T-helper 1 cell treated with Interleukin-12 subunit alpha and Interleukin-12 subunit beta and Interleukin-4 antibody, amounts not matched to agents 30 ng/mL and 1 ng/mL, for 36 hours (primary cell): ENCODE results near the gene TENM4. TPM values are rescaled to one million over a fixed set of nuclear protein-coding genes. Genes with fewer than 3 reads are reported as not detected.

Source experiments
- intact Hi-C: fragments of 100-400 bp; cut with micrococcal nuclease; formaldehyde crosslinking; loops from one replicate; pipeline ENCODE4 v1.15.1; 2024
- total RNA-seq: library from RNA; stranded (reverse); gene quantifications from 2 replicates; pipeline ENCODE4 v1.2.3, GENCODE V29; 2022

TENM4 gene
- total RNA-seq, 1 donor from 2014 or later: not detected

GRCh38 chr11:79304599-79305212 is 136.1 kb downstream of the TENM4 start:
- intact Hi-C loops: no loop called here

DNA sequence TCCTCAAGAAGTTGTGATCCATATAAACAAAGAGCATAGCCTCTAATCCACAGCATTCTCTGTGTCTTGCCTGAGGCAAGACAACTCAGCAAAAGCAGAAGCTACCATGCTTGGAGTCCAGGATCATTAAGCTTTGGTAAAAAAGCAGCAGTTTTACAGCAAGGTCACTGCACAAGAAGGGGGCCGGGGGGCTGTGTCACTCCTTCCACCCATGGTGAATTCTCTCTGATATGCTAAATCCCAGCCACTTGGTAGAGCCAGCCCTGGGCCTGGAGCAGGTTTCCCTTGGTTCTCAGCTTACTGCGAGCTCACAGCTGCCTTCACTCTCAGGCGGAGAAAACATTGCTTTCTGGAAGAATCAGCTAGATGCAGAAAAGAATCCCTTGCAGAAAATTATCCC is 144.7 kb downstream of the TENM4 start:
- intact Hi-C loops: no loop called here

DNA sequence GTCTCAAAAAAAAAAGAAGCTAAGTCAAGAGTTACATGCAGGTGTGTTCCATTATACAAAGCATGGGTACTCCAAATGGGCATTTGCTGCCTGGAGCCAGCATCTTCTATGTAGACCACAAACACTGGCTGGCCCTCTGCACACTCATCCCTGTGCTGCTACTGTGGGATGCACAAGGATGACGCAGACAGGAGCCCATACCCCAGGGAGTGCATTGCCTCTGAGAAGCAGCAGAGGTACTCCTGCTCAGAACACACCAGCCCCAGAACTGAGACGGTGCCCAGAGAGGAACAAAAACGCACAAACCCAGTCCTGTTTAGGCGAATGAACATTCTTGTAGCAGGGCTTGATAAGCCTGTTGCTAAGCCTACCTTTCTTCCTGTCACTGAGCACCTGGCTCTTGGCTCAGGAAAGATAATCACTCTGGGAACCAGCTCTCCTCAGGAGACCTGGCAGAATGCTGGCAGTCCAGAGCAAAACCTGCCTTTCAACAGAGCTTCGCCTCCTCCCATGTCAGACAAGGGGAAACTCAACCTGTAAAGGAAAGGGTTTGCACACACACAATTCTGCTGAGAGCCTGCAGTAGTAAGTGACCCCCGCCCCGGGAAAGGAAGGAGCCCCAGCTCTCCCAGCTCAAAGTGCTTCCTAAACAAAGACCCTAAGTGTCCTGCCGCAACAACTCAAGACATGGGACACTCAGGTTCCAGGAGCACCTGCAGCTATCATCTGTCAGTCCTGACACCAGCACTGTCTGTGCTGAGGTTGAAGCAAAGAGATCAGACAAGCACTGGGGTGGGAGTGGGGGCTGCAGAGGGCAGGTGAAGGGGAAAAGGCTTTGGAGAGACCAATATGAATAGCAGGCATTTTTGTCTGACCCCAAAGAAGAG is 145.7 kb downstream of the TENM4 start:
- intact Hi-C loops: no loop called here

DNA sequence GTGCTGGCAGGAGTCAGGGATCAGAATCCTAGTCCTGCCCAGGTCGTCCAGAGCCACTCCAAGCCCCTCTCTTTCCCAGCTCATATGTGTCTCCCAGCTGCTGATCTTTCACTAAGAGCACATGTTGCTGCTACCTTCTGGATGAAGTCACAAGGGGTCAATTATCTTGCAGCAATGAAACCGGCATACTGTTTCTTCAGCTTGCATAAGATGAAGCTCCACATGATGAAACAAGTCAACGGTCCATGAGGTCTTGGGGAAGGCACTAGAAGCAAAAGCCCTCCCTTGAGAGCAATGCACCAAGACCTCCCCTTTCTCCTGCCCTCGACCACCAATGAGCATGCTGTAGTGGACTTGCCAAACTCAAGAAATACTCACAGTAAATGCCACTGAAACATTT is 148.9 kb downstream of the TENM4 start:
- intact Hi-C loops: no loop called here

DNA sequence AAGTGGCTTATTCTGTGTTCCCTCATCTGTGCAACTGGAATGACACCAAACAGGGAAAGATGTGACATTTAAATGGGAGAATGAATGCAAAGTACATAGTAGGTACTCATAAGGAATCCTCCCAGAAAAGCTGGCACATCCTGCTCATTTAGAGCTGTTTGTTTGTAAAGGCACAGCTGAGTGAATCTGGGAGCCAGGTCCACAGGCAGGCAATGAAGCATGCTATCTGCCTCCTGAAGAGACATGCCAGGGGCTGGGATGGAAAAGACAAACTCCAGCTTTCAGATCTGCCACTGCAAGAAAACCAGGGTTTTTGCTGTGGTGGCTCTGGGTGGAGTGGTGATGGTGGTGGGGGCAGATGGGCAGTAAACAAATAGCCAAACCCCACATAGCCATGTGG is 150.1 kb downstream of the TENM4 start:
- intact Hi-C loops: no loop called here

- intact Hi-C loops: no loop called here
Observed at GRCh38 chr11:79287952-79288351, 152.9 kb downstream of the TENM4 start.

DNA sequence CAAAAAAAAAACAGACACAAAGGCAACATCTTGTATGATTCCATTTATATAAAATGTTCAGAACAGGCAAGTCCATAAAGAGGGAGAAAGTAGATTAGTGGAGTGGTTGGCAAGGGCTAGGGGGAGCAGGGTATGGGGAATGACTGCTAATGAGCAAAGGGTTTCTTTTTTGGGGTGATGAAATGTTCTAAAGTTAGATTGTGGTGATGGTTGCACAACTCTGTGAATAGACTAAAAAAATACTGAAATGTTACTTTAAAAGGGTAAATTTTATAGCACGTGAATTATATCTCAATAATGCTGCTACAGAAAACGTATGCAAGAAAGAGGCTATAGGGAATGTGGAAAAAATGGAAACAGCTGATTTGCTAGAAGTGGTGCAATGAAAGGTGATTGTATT is 155.1 kb downstream of the TENM4 start:
- intact Hi-C loops: no loop called here

GRCh38 chr11:79276736-79277325 is 164.0 kb downstream of the TENM4 start:
- intact Hi-C loops: no loop called here

GRCh38 chr11:79274636-79275331 is 166.0 kb downstream of the TENM4 start:
- intact Hi-C loops: no loop called here

- intact Hi-C loops: no loop called here
Observed at GRCh38 chr11:79273781-79274180, 167.0 kb downstream of the TENM4 start.

DNA sequence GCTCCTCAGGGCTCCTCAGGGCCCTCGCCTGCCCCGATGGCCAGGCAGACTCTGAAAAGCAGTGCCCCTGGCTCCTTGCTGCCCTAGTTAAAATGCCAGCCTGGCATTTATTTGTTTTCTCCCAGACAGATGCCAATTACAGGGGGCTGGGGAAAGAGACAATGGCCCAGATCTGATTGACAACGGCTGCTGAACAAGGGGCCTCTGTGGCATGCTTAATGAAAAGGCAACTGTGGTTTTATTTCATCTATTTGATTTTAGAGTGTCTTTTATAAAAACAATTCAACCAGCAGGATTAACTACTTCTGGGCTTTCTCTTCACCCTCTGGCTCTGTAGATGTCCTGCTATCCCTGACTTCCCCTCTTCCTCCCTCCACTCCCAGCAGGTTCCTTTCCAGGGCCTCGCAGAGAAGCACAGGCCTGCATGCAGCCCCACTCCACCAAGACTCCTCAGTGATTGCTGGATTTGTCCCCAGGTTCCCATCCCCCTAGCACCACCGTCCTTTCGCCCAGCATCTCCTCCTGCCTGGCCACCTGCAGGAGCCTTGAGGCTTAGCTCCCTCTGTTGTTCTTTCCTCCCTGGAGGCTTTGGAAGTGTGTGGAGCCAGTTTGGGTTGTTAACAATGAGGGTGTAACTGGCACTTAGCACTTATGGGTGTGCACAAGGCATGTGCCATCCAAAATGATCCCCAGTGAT is 171.1 kb downstream of the TENM4 start:
- intact Hi-C loops: no loop called here

DNA sequence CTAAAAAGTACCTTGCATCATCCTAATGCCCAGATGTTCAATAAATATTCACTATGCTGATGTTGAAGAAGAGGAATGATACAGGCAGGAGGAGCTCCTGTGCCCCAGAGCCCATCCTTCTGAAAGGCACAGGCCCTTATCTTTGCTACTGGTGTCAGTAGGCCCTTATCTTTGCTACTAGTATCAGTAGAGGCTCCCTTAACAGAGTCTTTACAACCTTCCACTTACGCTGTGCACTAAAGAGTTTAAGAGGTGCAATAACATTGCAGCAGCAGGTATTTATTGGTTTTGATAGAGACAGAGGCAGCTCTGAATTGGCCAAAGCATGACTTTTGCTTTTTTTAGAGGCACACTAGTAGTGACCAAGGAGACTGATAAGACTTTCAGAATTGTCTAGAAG is 174.4 kb downstream of the TENM4 start:
- intact Hi-C loops: no loop called here

DNA sequence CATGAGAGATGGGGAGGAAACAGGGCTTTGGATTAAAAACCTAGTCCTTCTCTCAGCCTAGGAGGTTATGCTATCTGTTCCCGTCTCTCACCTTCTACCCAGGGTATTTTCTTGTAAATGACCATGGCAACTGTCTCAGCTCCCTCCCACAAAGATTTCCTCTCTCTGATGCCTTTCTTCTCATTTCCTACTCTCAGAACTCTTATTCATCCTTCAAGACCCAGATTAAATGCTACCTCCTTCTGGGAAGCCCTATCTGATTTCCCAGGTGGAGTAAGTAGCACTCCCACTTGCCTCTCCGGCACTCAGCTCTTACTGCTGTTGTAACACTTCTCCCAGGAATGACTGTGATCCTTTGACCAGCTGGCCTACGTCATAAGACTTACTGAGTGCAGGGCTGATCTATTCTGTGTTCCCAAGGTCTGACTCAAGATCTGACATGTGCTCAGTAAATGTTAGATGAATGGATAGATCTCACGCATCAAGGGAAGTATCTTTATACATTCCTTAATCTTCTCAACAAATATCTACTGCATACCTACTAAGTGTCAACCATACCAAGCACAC is 175.0 kb downstream of the TENM4 start:
- intact Hi-C loops: no loop called here

- intact Hi-C loops: no loop called here
Observed at GRCh38 chr11:79264284-79264683, 176.5 kb downstream of the TENM4 start.

DNA sequence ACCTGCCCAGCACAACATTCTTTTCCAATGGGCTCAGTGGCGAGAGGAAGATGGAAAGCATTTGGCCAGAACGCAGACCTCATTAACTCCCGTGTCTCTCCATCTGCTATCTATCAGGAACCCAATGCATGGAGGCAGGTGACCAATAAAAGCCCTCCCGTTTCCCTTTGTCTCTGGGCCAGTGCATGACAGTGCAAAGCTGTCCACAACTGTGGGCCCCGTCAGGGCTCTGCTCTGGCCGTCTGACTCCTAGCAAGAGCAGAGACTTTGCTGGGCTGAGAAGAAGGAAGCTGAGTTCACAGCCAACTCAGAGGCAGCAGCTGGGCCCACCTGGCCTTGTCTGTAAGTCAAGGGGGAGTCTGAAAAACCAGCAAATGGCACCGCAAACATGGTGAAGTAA is 177.8 kb downstream of the TENM4 start:
- intact Hi-C loops: no loop called here

DNA sequence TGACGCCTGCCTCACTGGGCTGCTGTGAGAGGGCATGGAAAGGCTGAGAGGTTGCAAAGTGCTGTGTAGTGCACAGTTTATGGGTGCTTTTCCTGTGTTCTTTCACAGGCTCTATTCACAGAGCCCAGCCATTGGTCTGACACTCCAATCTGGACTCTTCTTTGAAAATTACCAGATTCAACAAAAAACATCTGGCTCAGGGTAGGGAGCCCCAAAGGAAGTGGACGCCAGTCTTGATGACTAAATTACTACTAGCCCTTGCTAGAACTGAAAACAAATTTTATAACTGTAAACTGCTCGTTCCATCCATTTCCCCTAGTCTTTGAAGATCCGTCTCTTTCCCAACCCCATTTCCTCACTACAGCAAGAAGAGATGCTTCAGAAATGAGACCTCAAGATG is 178.6 kb downstream of the TENM4 start:
- intact Hi-C loops: no loop called here

DNA sequence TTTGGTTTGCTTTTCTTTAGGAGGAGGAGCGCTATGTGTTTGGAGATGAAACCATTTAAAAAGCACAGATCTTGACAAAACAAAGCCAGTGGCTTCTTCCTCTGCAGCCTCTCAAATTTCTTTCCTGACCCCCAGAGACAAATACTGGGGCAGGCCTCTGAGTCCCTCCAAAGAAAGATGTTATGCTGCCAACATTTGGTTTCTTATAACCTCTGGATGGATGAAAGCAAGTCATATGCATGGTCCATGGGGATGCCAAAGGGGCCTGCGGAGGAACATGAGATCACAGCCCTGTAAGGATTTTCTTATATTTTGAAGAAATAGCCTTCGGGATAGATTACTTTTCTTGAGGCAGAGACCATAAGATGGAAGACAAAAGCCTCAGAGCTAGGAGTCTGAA is 179.1 kb downstream of the TENM4 start:
- intact Hi-C loops: no loop called here

DNA sequence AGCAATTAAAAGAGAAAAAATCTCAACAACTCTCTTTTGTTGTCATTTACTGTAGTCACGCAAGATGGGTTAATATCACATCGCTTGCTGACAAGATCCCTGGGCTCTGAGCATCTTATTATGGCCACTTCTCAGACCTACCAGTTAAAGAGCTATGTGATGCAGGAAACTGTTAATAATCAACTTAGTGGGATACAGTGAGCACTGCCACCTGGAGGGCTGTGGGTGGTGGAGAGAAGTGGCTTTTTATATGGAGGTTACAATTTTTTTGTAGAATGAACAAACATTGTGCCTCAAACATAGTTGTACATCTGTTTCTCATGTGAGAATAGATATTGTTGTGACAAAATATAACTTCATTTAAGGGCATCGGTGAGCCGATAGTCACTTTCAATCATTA is 181.0 kb downstream of the TENM4 start:
- intact Hi-C loops: no loop called here

GRCh38 chr11:79258576-79258975 is 182.3 kb downstream of the TENM4 start:
- intact Hi-C loops: no loop called here

GRCh38 chr11:79255965-79256364 is 184.9 kb downstream of the TENM4 start:
- intact Hi-C loops: no loop called here

DNA sequence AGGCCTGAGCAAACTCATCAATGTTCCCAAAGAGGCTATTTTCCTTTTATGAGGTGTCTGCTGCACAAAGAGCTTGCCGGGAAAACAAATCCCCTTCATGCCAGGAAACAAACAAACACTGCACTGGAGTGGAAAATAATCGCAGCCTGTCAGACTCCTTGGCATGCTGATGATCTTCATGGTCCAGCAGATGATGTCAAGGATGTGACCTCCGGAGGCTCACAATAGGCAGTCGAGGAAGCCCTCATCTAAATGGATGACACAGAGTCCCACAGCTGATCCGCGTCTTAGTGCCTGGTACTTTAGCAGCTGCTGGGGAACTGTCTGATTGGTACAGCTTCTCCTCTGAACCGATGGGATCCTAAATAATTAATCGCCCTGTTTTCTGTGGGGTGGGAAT is 187.6 kb downstream of the TENM4 start:
- intact Hi-C loops: no loop called here
